ENCODE measurements around the gene RNF130.

DNA sequence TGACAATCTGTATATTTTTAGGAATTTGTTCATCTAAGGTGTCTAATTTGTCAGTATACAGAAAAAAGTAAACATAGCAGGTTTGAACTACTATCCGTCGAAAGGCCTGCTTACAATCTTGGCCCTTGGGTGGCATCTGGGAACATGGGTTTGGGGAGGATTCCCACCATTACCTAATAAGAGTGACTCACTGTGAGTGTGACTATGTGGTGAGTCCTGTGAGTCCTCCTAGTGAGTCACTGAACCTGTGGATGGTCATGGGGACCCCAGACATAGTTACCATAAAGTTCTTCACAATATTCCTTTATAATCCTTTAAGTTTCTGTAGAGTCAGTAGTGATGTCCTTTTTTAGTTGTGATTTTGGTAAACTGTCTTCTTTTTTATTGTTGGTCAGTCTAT lies 37.0 kb downstream of the RNF130 start:
- TF ChIP-seq, protein P1, sequence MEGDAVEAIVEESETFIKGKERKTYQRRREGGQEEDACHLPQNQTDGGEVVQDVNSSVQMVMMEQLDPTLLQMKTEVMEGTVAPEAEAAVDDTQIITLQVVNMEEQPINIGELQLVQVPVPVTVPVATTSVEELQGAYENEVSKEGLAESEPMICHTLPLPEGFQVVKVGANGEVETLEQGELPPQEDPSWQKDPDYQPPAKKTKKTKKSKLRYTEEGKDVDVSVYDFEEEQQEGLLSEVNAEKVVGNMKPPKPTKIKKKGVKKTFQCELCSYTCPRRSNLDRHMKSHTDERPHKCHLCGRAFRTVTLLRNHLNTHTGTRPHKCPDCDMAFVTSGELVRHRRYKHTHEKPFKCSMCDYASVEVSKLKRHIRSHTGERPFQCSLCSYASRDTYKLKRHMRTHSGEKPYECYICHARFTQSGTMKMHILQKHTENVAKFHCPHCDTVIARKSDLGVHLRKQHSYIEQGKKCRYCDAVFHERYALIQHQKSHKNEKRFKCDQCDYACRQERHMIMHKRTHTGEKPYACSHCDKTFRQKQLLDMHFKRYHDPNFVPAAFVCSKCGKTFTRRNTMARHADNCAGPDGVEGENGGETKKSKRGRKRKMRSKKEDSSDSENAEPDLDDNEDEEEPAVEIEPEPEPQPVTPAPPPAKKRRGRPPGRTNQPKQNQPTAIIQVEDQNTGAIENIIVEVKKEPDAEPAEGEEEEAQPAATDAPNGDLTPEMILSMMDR (IDR thresholded peaks at IDR 0.05; ENCODE audit: low read depth, low read length), result no peak
- TF ChIP-seq EZH2phosphoT487 (IDR thresholded peaks at IDR 0.05; ENCODE audit: low read depth), result no peak
